Stimulated activated CD4-positive, alpha-beta T cell treated with anti-CD3 and anti-CD28 coated beads, Interleukin-2, amount 100 ng/mL, for 24 hours (primary cell): ENCODE data around the gene PDIA6.
A peak's percentile ranks its signal among the peaks of the same experiment; 100 is the strongest.
"Not testable (repeated sequence)": the region's sequence is repeated elsewhere in the genome, so short reads cannot be mapped to it uniquely, and the experiment has no call there.

Source experiments
- DNase-seq, 2 donors: peaks; one replicate each; pipeline ENCODE4 v3.0.0-alpha.2; 2020

Gene PDIA6

GRCh38 chr2:10832203-10832936 lies 19.8 kb upstream of the PDIA6 start:
- peak; percentile 86 to 87 for DNase-seq

- DNase-seq, result no peak
These were observed 18.9 kb upstream of the PDIA6 start for GRCh38 chr2:10831400-10831985.

GRCh38 chr2:10830641-10831399 lies 18.2 kb upstream of the PDIA6 start:
- no peak for DNase-seq

- no peak for DNase-seq
These were observed 17.6 kb upstream of the PDIA6 start for GRCh38 chr2:10830203-10830602.

GRCh38 chr2:10829299-10829698 lies 16.7 kb upstream of the PDIA6 start:
- DNase-seq, result no peak

GRCh38 chr2:10828346-10828745 lies 15.8 kb upstream of the PDIA6 start:
- DNase-seq, result no peak

GRCh38 chr2:10826625-10827024 lies 14.0 kb upstream of the PDIA6 start:
- DNase-seq, result no peak

- DNase-seq, result no peak
These were observed 13.4 kb upstream of the PDIA6 start for GRCh38 chr2:10826026-10826425.

GRCh38 chr2:10824191-10824590 lies 11.6 kb upstream of the PDIA6 start:
- no peak for DNase-seq

- DNase-seq, result no peak
These were observed 8.6 kb upstream of the PDIA6 start for GRCh38 chr2:10820978-10821695.

- DNase-seq, result no peak
These were observed 8.0 kb upstream of the PDIA6 start for GRCh38 chr2:10820562-10820961.

GRCh38 chr2:10819714-10820314 lies 7.2 kb upstream of the PDIA6 start:
- DNase-seq, result no peak

GRCh38 chr2:10818984-10819383 lies 6.4 kb upstream of the PDIA6 start:
- no peak for DNase-seq

GRCh38 chr2:10818305-10818704 lies 5.7 kb upstream of the PDIA6 start:
- not testable (repeated sequence) for DNase-seq

GRCh38 chr2:10817413-10817812 lies 4.8 kb upstream of the PDIA6 start:
- peak in 1 of 2 donors; percentile 34 for DNase-seq

- no peak for DNase-seq
These were observed 2.2 kb upstream of the PDIA6 start for GRCh38 chr2:10814571-10815331.

- DNase-seq, result no peak
These were observed 1.6 kb upstream of the PDIA6 start for GRCh38 chr2:10814142-10814541.

- not testable (repeated sequence) for DNase-seq
These were observed 866 bp upstream of the PDIA6 start for GRCh38 chr2:10813163-10814138.

- no peak for DNase-seq
These were observed 1.1 kb downstream of the PDIA6 start for GRCh38 chr2:10811517-10811916.

- no peak for DNase-seq
These were observed 2.1 kb downstream of the PDIA6 start for GRCh38 chr2:10810202-10811161.
